Measurements from ENCODE around the gene RPL18. TPM values are rescaled to one million over a fixed set of nuclear protein-coding genes. Genes with fewer than 3 reads are reported as not detected.

The RPL18 gene
- total RNA-seq, 2 donors from 2014 or later, result 1,120 to 1,389 TPM

DNA sequence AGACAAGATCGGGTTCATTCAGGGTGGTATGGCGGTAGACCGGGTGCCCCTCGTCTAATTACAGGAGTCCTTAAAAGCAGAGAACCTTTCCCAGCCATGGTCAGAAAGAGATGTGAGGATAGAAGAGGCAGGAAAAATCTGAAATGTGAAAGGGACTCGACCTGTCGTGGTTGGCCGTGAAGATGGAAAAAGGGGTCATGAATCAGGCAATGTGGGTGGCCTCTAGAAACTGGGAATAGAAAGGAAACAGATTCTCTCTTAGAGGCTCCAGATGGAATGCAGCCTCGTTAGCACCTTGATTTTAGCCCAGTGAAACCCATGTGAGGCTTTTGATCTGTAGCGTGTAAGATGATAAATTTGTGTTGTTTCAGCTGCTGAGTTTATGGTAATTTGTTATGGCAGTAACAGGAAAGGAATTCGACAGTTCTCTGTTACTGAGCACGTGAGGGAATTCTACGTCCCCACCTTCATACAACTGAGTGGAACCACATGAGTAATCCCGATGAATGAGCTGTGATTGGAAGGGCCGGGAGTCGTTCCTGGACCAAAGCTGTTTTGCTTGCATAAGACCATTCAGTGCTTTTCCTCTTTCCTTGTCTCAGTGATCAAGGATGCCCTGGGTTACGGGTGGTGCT, 38.0 kb upstream of the RPL18 start:
- no peak for DNase-seq (ENCODE audit: low spot score)
- no peak for ATAC-seq (ENCODE audit: insufficient number of reproducible peaks, low FRiP score, low read depth)
- Histone ChIP-seq H3K9me3 (no peaks in the 10 kb centered on the region), H3K36me3 (no peaks in the 10 kb centered on the region), H3K27ac (no peak overlapping the region), H3K4me3 (no peak overlapping the region), H3K27me3 (replicated peaks; ENCODE audit: insufficient read depth) (no peaks in the 10 kb centered on the region), H3K4me1 (ENCODE audit: control insufficient read depth in 1 of 2, low read depth in 2 of 2) (peaks cover 0 to 6% of the 10 kb centered on the region in 2 donors)
- TF ChIP-seq, protein P1, sequence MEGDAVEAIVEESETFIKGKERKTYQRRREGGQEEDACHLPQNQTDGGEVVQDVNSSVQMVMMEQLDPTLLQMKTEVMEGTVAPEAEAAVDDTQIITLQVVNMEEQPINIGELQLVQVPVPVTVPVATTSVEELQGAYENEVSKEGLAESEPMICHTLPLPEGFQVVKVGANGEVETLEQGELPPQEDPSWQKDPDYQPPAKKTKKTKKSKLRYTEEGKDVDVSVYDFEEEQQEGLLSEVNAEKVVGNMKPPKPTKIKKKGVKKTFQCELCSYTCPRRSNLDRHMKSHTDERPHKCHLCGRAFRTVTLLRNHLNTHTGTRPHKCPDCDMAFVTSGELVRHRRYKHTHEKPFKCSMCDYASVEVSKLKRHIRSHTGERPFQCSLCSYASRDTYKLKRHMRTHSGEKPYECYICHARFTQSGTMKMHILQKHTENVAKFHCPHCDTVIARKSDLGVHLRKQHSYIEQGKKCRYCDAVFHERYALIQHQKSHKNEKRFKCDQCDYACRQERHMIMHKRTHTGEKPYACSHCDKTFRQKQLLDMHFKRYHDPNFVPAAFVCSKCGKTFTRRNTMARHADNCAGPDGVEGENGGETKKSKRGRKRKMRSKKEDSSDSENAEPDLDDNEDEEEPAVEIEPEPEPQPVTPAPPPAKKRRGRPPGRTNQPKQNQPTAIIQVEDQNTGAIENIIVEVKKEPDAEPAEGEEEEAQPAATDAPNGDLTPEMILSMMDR (IDR thresholded peaks at IDR 0.05), result no peak

DNA sequence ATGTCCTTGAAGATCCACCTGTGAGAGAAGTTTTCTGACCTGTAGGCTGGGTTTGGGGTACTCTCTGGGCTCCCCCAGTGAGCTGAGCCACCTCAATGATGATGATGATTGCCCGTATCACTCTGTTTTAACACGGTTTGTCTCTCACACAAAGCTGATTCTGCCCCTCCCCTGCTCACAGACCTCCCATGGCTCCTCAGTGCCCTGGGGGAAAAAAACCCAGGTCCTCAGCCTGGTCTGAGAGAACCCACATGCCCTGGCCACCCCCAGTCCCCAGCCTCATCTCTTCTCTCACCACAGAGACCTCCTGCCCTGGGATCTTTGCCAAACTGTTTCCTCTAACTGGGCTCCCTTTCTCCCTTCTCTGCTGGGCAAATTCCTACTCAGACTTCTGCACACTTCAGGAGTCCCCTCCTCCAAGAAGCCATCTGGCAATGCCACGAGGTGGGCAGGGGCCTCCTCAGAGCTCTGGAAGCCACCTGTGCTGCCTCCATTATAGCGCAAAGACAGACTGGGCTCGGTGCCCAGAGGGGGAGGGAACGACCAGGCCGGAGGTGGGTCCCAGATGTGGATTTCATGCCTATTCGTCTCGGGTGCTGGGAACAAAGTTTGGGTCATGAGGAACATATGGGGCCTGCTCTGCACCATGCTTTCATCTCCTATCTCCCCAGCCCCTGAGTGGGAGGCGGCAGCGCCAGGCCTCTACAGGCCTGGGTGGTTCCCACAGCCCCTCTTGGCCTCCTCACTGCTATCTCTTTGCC, 35.5 kb upstream of the RPL18 start:
- H3K36me3 ChIP-seq, result no peaks in the 10 kb centered on the region
- DNase-seq (ENCODE audit: low spot score) (no peak), ATAC-seq (ENCODE audit: insufficient number of reproducible peaks, low FRiP score, low read depth) (no peak)
- no peak overlapping the region for H3K27ac ChIP-seq
- H3K4me1 ChIP-seq (ENCODE audit: control insufficient read depth in 1 of 2, low read depth in 2 of 2), result no peaks in the 10 kb centered on the region
- TF ChIP-seq, protein P1 (IDR thresholded peaks at IDR 0.05), result no peak
- no peak overlapping the region for H3K4me3 ChIP-seq
- no peaks in the 10 kb centered on the region for H3K27me3 ChIP-seq (replicated peaks; ENCODE audit: insufficient read depth)
- no peaks in the 10 kb centered on the region for H3K9me3 ChIP-seq

DNA sequence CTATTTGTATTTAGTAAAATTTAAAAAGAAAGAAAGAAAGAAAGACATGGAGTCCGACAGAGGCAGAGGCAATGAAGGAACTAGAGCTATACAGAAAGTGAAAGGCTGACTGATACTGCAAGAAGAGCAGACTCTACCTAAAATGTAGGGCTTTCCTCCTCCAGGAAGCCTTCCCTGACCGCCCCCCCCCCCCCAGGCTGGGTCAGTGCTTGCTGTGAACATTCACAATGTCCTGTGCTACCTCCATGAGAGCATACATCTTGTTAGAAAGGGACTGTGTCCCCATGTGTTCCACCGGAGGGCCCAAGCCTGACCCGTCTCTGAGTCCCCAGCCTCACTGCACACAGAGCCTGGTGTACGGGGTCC, 32.7 kb upstream of the RPL18 start:
- Histone ChIP-seq H3K36me3 (no peaks in the 10 kb centered on the region), H3K27ac (no peak overlapping the region), H3K4me3 (no peak overlapping the region), H3K27me3 (replicated peaks; ENCODE audit: insufficient read depth) (no peaks in the 10 kb centered on the region), H3K4me1 (ENCODE audit: control insufficient read depth in 1 of 2, low read depth in 2 of 2) (no peaks in the 10 kb centered on the region), H3K9me3 (no peaks in the 10 kb centered on the region)
- TF ChIP-seq, protein P1 (IDR thresholded peaks at IDR 0.05), result no peak
- DNase-seq (ENCODE audit: low spot score) (no peak), ATAC-seq (ENCODE audit: insufficient number of reproducible peaks, low FRiP score, low read depth) (no peak)

DNA sequence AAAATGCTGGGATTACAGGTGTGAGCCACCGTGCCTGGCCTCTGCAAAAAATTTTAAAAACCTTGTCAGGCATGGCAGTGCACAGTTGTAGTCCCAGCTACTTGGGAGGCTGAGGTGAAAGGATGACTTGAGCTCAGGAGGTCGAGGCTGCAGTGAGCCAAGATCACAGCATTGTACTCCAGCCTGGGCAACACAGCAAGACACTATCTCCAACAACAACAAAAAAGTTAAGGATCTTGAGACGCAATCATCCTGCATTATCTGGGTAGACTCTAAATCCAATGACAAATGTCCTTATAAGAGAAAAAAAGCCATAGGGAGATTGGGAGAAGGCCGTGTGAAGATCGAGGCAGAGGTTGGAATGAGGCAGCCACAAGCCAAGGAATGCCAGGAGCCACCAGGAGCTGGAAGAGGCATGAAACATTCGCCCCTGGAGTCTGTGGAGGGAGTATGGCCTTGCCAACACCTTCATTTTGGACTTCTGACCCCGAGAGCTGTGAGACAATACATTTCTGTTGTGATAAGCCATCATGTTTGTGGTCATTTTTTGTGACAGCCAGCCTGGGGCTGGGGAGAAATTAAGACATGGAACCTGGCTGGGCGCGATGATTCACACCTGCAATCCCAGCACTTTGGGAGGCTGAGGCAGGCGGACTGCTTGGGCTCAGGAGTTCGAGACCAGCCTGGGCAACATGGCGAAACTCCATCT, 32.1 kb upstream of the RPL18 start:
- Histone ChIP-seq H3K9me3 (no peaks in the 10 kb centered on the region), H3K27ac (no peak overlapping the region), H3K27me3 (replicated peaks; ENCODE audit: insufficient read depth) (no peaks in the 10 kb centered on the region), H3K4me1 (ENCODE audit: control insufficient read depth in 1 of 2, low read depth in 2 of 2) (no peaks in the 10 kb centered on the region), H3K4me3 (no peak overlapping the region), H3K36me3 (no peaks in the 10 kb centered on the region)
- DNase-seq (ENCODE audit: low spot score) (no peak), ATAC-seq (ENCODE audit: insufficient number of reproducible peaks, low FRiP score, low read depth) (no peak)
- TF ChIP-seq, protein P1 (IDR thresholded peaks at IDR 0.05), result no peak

DNA sequence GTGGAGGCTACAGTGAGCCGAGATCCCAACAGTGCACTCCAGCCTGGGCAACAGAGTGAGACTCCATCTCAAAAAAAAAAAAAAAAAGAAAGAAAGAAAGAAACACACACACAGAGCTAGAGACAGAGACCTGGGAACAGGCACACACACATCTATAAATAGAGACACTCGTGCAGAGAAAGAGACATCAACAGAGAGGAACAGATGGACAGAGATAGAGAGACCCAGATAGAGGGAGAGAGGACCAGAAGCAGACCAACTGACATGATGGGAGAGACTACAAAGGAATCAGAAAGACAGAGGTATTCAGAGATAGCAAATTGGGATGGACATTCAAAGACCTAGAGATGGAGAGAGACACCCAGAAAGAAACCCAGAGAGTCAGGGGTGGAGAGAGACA, 29.2 kb upstream of the RPL18 start:
- DNase-seq (ENCODE audit: low spot score), result no peak
- no peaks in the 10 kb centered on the region for H3K36me3 ChIP-seq
- peaks cover 6 to 17% of the 10 kb centered on the region in 2 donors for H3K4me1 ChIP-seq (ENCODE audit: control insufficient read depth in 1 of 2, low read depth in 2 of 2)
- no peaks in the 10 kb centered on the region for H3K9me3 ChIP-seq
- no peaks in the 10 kb centered on the region for H3K27me3 ChIP-seq (replicated peaks; ENCODE audit: insufficient read depth)
- TF ChIP-seq, protein P1 (IDR thresholded peaks at IDR 0.05), result no peak
- no peak overlapping the region for H3K4me3 ChIP-seq
- no peak for ATAC-seq (ENCODE audit: insufficient number of reproducible peaks, low FRiP score, low read depth)
- H3K27ac ChIP-seq, result no peak overlapping the region

Data from thoracic aorta (tissue), 2 donors.